Stimulated activated CD8-positive, alpha-beta memory T cell treated with anti-CD3 and anti-CD28 coated beads, Interleukin-7, amount 100 ng/mL, for 48 hours (primary cell): ENCODE data around the gene ING1.

Experiments
- DNase-seq, 2 donors: peaks; one replicate each; pipeline ENCODE4 v3.0.0-alpha.2; 2020; ENCODE audit warnings: low read depth in 1 of 2; ENCODE audit errors: extremely low read depth in 1 of 2

Gene ING1

GRCh38 chr13:110769097-110769496 is 55.6 kb downstream of the ING1 start:
- DNase-seq, result no peak

DNA sequence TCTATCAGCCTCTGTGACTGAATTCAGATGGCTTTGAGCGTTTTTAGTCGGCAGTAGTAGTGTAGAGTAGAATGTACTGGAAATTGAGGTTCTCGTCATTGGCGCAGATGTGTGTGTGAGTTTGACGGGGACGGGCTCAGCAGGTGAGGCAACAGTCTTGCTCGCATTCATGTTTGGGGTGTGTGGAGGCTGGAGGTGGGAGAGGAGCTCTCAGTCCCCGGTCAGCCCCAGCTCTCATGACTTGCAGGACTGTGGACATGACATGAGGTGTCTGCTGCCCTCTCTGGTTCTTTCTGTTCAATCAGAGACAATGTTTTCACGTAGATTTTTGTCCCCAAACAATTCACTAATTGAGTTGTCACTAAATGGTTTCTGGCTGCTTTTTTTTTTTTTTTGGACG is 57.2 kb downstream of the ING1 start:
- DNase-seq, result no peak

DNA sequence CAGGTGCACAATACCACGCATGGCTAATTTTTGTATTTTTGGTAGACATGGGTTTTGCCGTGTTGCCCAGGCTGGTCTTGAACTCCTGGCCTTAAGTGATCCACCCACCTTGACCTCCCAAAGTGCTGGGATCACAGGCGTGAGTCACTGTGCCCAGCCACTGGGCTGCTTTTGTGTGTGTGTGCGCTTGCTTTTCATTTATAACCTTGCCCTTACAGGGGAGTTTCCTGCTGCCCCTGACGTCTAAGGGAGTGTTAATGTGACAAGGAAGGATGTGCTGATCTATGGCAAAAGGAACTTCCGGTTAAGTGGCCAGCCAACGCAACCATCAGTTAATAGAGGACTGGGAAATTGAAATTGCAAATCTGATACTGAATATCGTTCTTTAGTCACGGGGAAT is 57.7 kb downstream of the ING1 start:
- no peak for DNase-seq

GRCh38 chr13:110772091-110772984 is 58.8 kb downstream of the ING1 start:
- no peak for DNase-seq
